ENCODE data around the gene PDZK1IP1.

The PDZK1IP1 gene

GRCh38 chr1:47178654-47179016 is 11.2 kb downstream of the PDZK1IP1 start:
- no peak for TF ChIP-seq CTCF (conservative IDR thresholded peaks at IDR 0.05; ENCODE audit: low read length)
- no peak for DNase-seq (ENCODE audit: low read depth)
- H3K4me3 ChIP-seq (ENCODE audit: low read length) = peak overlapping the region; percentile 68

- no peak for TF ChIP-seq CTCF (conservative IDR thresholded peaks at IDR 0.05; ENCODE audit: low read length)
- no peak overlapping the region for H3K4me3 ChIP-seq (ENCODE audit: low read length)
- DNase-seq (ENCODE audit: low read depth) = no peak
Observed at GRCh38 chr1:47178020-47178419, 11.8 kb downstream of the PDZK1IP1 start.

GRCh38 chr1:47175227-47175934 is 14.5 kb downstream of the PDZK1IP1 start:
- peak; percentile 58 for DNase-seq (ENCODE audit: low read depth)
- peak; percentile 100 for TF ChIP-seq CTCF (conservative IDR thresholded peaks at IDR 0.05; ENCODE audit: low read length)
- no peak overlapping the region; the same call in 1 of the 2 replicates for H3K4me3 ChIP-seq (ENCODE audit: low read length)

- no peak overlapping the region for H3K4me3 ChIP-seq (ENCODE audit: low read length)
- DNase-seq (ENCODE audit: low read depth) = no peak
- TF ChIP-seq CTCF (conservative IDR thresholded peaks at IDR 0.05; ENCODE audit: low read length) = no peak
Observed at GRCh38 chr1:47174656-47175020, 15.2 kb downstream of the PDZK1IP1 start.

- no peak overlapping the region for H3K4me3 ChIP-seq (ENCODE audit: low read length)
- no peak for TF ChIP-seq CTCF (conservative IDR thresholded peaks at IDR 0.05; ENCODE audit: low read length)
- no peak for DNase-seq (ENCODE audit: low read depth)
Observed at GRCh38 chr1:47172782-47173181, 17.1 kb downstream of the PDZK1IP1 start.

GRCh38 chr1:47164552-47164951 is 25.3 kb downstream of the PDZK1IP1 start:
- no peak for TF ChIP-seq CTCF (conservative IDR thresholded peaks at IDR 0.05; ENCODE audit: low read length)
- no peak overlapping the region for H3K4me3 ChIP-seq (ENCODE audit: low read length)
- DNase-seq (ENCODE audit: low read depth) = no peak

- DNase-seq (ENCODE audit: low read depth) = no peak
- no peak overlapping the region for H3K4me3 ChIP-seq (ENCODE audit: low read length)
- TF ChIP-seq CTCF (conservative IDR thresholded peaks at IDR 0.05; ENCODE audit: low read length) = no peak
Observed at GRCh38 chr1:47161298-47162040, 28.4 kb downstream of the PDZK1IP1 start.

Data from AG10803 (cell line).